HUES48 (cell line): ENCODE data around the gene FHIP2A.

Experiments used
- H3K27ac ChIP-seq: one replicate; pipeline ENCODE4 v1.7.0; 2013; ENCODE audit warnings: low read depth, low read length, inconsistent platforms
- H3K27me3 ChIP-seq: 2 replicates; pipeline ENCODE4 v1.6.1; 2013; ENCODE audit warnings: mild to moderate bottlenecking, low read length; ENCODE audit not compliant: control insufficient read depth, insufficient read depth
- H3K36me3 ChIP-seq: 2 replicates; pipeline ENCODE4 v1.6.1; 2013; ENCODE audit warnings: low read length; ENCODE audit not compliant: control insufficient read depth, insufficient read depth
- H3K4me1 ChIP-seq: 2 replicates; pipeline ENCODE4 v1.6.1; 2013; ENCODE audit warnings: mild to moderate bottlenecking, low read length; ENCODE audit not compliant: control insufficient read depth, insufficient read depth
- H3K4me3 ChIP-seq: 2 replicates; pipeline ENCODE4 v1.5.1; 2013; ENCODE audit warnings: mild to moderate bottlenecking, low read depth, low read length
- H3K9ac ChIP-seq: 2 replicates; pipeline ENCODE4 v1.6.1; 2013; ENCODE audit warnings: mild to moderate bottlenecking, low read depth, low read length, moderate library complexity
- H3K9me3 ChIP-seq: 2 replicates; pipeline ENCODE4 v1.6.1; 2013; ENCODE audit warnings: low read length; ENCODE audit not compliant: control insufficient read depth, insufficient read depth

The FHIP2A gene

GRCh38 chr10:114857922-114858629, 36.5 kb downstream of the FHIP2A start:
- H3K27me3 ChIP-seq, result no peaks in the 10 kb centered on the region
- no peak overlapping the region for H3K9ac ChIP-seq
- H3K9me3 ChIP-seq, result no peaks in the 10 kb centered on the region
- H3K27ac ChIP-seq, result no peak overlapping the region
- H3K4me1 ChIP-seq, result no peaks in the 10 kb centered on the region
- H3K36me3 ChIP-seq, result peaks cover 70% of the 10 kb centered on the region
- no peak overlapping the region for H3K4me3 ChIP-seq

- Histone ChIP-seq H3K27me3 (no peaks in the 10 kb centered on the region), H3K27ac (no peak overlapping the region), H3K9me3 (no peaks in the 10 kb centered on the region), H3K4me3 (no peak overlapping the region), H3K9ac (no peak overlapping the region), H3K36me3 (peaks cover 74% of the 10 kb centered on the region), H3K4me1 (no peaks in the 10 kb centered on the region)
Observed at GRCh38 chr10:114859222-114859621, 37.6 kb downstream of the FHIP2A start.

- peaks cover 54% of the 10 kb centered on the region for H3K36me3 ChIP-seq
- no peak overlapping the region for H3K9ac ChIP-seq
Observed at GRCh38 chr10:114862456-114862855, 40.9 kb downstream of the FHIP2A start.

GRCh38 chr10:114867365-114867764, 45.8 kb downstream of the FHIP2A start:
- Histone ChIP-seq H3K4me1 (no peaks in the 10 kb centered on the region), H3K27me3 (no peaks in the 10 kb centered on the region), H3K4me3 (no peak overlapping the region), H3K27ac (no peak overlapping the region), H3K9ac (no peak overlapping the region), H3K36me3 (peaks cover 14% of the 10 kb centered on the region), H3K9me3 (no peaks in the 10 kb centered on the region)

More at GRCh38 chr10:114862456-114862855, 40.9 kb downstream of the FHIP2A start:
- Histone ChIP-seq H3K9me3 (no peaks in the 10 kb centered on the region), H3K4me1 (no peaks in the 10 kb centered on the region), H3K27ac (no peak overlapping the region), H3K27me3 (no peaks in the 10 kb centered on the region), H3K4me3 (no peak overlapping the region)

- Histone ChIP-seq H3K9me3 (no peaks in the 10 kb centered on the region), H3K27me3 (no peaks in the 10 kb centered on the region), H3K27ac (no peak overlapping the region), H3K9ac (no peak overlapping the region), H3K36me3 (peaks cover 7% of the 10 kb centered on the region), H3K4me1 (no peaks in the 10 kb centered on the region), H3K4me3 (no peak overlapping the region)
Observed at GRCh38 chr10:114868870-114869519, 47.4 kb downstream of the FHIP2A start.

GRCh38 chr10:114869520-114869892, 47.9 kb downstream of the FHIP2A start:
- Histone ChIP-seq H3K9me3 (no peaks in the 10 kb centered on the region), H3K4me1 (no peaks in the 10 kb centered on the region), H3K4me3 (no peak overlapping the region), H3K9ac (no peak overlapping the region), H3K27me3 (no peaks in the 10 kb centered on the region), H3K27ac (no peak overlapping the region), H3K36me3 (peaks cover 2% of the 10 kb centered on the region)

GRCh38 chr10:114870486-114870885, 48.9 kb downstream of the FHIP2A start:
- H3K4me3 ChIP-seq, result no peak overlapping the region
- no peak overlapping the region for H3K27ac ChIP-seq
- no peaks in the 10 kb centered on the region for H3K4me1 ChIP-seq
- no peaks in the 10 kb centered on the region for H3K9me3 ChIP-seq
- no peaks in the 10 kb centered on the region for H3K27me3 ChIP-seq
- no peak overlapping the region for H3K9ac ChIP-seq
- H3K36me3 ChIP-seq, result no peaks in the 10 kb centered on the region

GRCh38 chr10:114871379-114871778, 49.8 kb downstream of the FHIP2A start:
- Histone ChIP-seq H3K27me3 (no peaks in the 10 kb centered on the region), H3K4me1 (no peaks in the 10 kb centered on the region), H3K27ac (no peak overlapping the region), H3K9ac (no peak overlapping the region), H3K36me3 (no peaks in the 10 kb centered on the region), H3K4me3 (no peak overlapping the region), H3K9me3 (no peaks in the 10 kb centered on the region)
